Measurements from ENCODE around the gene EEF1E1.

The EEF1E1 gene

DNA sequence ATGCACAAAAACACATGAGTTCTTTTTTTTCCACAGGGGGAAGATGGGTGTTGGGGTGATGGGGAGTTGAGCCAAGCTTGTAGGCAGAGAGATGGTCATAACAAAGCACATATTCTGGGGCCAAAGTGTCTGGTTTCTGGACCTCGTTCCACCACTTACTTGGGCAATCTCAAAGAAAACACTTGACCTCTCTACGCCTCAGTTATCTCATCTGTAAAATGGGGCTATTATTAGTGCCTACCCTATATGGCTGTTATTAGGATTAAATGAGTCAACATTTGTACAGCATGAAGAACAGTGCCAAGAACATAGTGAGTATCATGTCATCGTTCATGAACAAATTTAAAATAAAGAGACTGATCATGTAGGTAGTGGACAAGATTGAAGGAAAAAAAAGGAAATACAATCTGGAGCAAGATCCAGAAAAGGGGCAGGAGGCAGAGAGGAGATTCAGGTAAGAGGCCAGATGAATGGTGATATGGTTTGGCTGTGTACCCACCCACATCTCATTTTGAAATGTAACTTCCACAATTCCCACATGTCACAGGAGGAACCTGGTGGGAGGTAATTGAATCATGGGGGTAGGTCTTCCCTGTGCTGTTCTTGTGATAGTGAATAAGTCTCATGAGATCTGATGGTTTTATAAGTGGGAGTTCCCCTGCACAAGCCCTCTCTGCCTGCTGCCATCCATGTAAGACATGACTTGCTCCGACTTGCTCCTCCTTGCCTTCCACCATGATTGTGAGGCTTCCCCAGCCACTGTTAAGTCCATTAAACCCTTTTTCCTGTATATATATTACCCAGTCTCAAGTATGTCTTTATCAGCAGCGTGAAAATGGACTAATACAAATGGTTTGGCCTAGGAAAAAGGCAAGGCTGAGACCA lies 14.2 kb downstream of the EEF1E1 start:
- no peak for DNase-seq

DNA sequence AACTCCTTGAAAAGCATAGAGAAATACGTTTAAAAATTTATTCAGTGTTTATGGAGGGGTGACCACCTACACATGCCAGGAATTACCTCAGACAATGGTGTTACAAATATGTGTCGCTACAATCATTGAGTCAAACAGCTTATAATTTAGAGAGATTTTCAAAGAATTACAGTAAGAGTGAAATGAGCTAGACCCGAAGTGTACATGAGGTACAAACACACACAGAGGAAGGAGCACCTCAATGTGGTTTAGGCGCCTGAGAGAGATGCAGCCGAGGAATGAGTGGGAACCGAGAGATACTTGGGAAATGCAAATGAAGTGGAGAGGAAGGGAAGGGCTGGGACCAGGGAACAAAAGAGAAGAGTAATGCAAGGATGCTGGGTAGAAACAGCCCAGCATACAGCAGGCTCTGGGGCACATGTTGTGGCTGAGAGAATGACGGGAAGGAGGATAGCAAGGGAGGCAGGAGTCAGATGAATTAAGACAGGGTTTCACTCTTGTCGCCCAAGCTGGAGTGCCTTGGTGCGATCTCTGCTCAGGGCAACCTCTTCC lies 15.5 kb downstream of the EEF1E1 start:
- no peak for DNase-seq

DNA sequence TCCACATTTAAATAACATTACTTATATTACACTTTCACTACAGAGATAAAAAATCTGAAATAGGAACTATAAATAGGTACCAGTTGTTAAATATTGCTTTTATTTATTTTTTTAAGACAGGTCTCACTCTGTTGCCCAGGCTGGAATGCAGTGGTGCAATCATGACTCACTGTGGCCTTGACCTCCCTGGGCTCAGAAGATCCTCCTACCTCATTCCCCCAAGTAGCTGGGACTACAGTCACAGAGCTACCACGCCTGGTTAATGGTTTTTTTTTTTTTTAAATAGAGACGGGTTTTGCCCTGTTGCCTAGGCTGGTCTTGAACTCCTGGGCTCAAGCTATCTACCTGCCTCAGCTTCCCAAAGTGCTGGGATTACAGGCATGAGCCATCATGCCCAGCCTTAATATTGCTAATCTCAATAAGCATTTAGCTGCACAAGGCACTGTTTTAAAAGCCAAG lies 17.3 kb downstream of the EEF1E1 start:
- DNase-seq: peak; percentile 94

DNA sequence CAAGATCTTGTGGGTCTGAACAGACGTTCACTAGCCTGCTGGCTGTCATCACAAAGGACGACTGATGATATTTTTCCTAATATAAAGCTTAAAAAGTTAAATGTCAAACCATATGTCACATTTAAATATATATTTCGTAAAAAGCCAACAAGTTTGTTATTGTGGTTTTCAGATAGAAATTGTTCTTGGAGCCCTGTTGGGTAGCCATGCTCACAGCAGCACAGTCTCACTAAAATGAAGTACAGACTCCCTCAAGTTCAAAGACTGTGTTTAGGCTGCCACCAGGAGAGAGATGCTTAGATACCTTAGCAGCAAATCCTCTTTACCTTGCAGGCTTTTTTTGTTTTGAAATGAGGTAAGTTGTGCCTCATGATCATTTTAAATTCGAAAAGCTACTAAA lies 17.8 kb downstream of the EEF1E1 start:
- DNase-seq: peak; percentile 68

DNA sequence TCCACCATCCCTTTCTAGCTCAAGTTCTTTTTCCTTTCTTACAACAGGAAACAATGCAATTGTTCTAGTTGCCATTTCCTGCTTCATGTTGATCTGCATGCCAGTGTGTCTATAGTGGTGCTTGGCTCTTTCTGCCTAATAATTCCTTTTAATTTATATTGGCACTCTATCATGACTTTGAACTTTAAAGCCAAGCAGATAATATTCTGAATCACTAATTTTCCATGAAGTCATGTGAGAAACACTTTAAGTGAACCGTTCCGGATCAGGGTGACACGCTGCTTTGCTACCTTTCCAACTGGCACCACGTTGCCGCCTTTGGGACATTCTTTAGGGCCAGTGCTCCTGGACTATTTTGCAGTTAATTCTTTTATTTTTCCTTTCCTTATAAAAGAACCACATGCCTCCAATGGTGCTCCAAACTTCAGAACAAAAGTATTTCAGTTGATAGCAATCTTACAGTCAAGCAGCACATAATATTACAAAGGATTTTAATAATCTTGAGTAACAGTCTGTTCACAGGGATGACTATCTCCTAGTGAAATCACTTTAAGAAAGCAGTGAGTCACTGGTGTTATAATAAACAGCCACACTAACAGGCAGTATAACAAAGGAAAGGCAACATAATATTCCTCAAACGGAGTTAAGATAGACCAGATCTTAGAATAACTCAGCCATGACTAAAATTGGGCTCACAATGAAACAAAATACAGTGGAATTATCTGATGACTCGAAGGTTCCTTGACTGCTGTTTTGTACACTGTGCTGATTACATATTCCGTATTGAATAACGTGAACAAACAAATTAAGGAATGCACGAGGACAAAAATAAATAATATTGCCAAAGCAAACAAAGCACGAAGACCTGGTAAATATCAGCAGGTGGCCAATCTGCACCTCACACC lies 19.1 kb downstream of the EEF1E1 start:
- DNase-seq: peak; percentile 89

DNA sequence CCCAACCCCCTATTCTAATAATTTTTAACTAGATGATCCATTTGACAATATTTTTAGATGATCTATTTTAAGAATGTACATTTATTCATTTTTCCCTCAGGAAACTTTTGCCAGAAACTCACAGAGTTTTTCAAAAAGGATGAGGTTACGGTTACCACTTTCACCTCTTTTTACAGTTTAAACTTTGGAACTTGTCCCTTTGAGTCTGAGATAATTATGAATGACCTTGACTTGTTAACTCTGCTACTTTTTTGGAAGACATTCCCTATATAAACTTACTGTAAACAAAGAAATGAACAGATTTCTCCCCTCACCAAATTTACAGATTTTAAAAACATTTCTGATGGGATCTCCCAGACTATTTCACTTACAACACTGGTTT lies 19.8 kb downstream of the EEF1E1 start:
- no peak for DNase-seq

DNA sequence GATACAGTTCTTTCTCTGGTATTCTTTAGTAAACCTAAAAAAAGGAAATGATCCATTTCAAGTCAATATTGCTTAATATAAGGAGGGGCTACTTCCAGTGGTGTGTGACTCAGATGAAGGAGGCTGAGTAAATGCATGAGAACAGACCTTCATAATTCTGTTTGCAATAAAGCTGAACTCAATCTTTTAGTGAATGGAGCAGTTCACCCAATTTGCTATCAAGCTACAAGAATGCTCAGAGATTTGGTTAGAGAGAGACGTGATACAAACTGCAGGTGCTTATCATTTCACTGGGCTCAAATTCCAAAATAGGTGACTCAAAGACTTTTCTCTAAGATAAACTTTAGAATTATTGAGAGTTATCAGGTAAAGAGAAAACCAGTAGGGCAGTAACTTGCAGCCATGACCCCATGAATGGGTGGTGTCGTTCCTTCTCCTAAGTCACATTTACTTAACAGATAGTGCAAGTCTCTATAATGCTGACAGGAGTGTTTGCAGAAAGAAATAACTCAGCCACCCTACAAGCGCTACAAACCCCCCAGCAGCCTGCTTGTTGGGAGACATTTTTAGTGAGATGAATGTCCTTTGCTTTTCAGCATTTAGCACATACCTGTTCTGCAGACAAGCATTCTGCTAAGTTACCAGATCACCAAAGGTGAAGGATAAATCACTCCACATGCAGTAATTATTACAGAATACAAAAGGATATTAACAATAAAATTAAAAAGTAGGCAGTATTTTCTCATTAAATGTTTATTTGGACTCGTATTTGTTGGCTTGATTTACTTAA lies 21.8 kb downstream of the EEF1E1 start:
- DNase-seq: peak; percentile 71

DNA sequence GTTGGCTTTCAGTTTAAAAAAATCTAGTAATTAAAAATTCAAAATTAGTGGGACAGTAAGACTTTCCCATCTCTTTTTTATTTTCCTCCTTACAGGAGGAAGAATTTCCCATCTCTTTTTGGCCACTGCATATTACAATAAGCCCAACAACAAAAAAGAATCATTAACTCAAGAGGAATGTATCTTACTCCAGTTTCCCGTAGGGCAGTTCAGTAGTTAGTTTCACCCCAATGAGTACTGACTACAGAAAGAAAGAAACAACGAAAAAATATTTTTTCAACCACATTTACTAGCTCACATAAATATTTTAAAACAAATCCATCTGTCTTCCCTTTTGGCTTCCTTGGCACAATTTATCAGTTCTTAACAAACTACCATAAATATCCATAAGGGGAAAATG lies 23.2 kb downstream of the EEF1E1 start:
- DNase-seq: no peak

DNA sequence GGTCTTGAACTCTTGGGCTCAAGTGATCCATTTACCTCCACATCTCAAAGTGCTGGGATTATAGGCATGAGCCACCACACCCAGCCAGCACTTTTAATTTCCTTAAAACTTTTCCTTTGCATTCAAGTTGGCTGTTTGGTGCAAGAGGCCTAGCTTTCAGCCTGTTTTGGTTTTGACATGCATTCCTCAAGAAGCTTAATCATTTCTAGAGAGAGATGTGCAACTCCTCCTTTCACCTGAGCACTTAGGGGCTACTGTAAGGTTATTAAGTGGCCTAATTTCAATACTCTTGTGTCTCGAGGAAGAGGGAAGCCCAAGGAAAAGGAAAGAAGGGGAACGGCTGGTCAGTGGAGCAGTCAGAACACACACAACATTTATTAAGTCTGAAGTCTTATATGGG lies 24.4 kb downstream of the EEF1E1 start:
- no peak for DNase-seq

DNA sequence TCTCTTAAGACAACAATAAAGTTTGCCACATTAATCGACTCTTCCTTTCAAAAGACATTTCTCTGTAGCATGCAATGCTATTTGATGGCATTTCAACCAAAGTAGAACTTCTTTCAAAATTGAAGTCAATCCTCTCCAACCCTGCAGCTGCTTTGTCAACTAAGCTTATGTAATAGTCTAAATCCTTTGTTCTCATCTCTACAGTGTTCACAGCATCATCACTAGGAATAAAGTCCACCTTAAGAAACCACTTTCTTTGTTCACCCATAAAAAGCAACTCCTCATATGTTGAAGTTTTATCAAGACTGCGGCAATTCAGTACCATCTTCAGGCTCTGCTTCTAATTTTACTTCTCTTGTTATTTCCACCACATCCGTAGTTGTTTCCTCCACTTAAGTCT lies 26.6 kb downstream of the EEF1E1 start:
- no peak for DNase-seq

DNA sequence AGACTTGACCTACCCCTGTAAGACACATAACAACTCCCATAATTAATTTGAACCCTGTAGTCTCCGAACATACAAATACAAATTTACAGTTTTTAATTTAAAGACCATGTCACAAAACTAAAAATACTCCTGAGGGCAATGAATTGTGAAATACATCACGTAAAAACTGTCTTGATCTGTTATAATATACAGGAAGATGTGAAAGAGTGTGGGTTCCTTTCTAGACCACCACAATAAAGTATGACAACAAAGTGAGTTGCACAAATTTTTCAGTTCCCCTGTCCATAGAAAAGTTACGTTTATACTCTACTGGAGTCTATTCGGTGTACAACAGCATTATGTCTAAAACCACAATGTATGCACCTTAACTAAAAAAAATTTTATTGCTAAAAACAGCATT lies 27.2 kb downstream of the EEF1E1 start:
- no peak for DNase-seq

DNA sequence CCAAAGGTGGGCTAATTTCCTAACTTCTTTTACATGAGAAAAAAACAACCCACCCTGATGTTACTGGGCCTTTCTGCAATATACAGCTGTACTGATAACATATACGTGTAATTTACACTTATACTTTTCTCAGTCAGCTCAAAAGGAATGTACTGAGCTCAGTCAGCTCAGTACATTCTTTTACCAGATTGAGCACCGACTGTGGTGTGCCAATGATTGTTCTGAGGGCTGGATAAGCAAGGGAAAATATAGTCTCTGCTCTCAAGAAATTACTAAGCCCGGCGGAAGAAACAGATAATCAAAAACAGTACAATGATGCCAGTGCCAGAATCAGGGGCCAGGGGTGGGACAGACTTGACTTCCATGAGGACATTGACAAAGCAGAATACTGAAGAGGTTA lies 28.1 kb downstream of the EEF1E1 start:
- peak; percentile 24 for DNase-seq

DNA sequence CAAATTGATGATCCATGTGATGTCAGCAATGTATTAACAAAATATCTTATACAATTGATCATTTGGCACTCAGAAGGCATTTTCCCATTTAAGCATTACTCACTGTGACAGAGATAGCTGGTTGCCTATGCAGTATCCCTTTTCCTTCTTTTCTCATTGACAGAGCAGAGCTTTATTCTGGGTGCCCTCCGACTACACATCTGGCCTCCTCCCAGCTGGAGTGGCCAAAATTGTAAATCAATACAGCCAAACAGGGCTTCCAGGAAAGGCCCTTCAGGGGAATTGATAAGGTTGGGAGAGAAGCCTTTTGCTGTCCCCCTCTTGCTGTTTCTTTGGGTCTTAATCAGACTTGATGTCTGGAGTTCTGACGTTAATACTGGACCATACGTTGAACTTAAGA lies 28.6 kb downstream of the EEF1E1 start:
- no peak for DNase-seq

DNA sequence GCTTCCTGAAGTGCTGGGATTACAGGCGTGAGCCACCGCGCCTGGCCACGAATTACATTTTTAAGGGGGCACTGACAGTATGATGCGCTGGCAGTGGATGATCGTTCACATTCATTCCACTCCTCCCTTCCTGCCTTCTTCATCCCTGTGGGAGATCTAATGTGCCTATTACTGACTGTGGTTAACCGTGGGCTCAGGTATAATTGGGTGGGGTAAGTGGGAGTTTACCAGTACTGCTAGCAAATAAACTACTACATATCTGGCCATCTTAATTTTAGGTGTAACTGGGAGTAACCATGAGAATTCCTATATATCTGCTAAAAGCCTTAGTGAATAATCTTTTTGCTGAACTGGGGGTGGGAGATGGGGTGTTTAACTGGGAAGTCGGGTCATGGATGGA lies 31.6 kb downstream of the EEF1E1 start:
- DNase-seq: no peak

DNA sequence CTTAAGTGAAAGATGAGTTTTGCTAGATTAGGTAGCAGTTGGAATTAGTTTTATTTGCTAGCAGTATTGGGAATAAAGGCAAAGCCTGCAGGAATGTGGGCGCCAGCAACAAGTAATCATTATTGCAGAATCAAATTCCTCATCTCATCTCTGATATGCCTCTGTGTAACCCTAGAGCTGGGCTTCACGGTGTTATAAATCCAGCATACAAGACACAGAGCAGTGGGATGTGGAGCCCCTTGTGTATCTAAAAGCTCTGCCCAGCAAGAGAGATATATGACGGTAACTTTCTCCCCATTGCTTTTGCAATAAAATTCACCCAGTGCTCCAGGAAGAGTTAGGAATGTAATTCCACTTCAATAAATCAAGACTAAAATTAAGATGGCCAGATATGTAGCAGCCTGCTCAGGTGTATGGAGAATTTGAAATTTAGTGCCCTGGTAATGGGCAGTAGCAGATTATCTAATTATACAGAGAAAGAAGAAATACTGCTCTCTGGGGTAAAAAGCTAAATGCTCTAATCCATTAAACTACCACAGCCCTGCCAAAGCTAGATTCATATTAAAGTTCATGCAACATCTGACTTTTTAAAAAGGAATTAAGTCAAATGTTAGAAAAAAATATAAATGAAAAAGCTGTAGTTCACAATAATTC lies 32.6 kb downstream of the EEF1E1 start:
- DNase-seq: no peak

DNA sequence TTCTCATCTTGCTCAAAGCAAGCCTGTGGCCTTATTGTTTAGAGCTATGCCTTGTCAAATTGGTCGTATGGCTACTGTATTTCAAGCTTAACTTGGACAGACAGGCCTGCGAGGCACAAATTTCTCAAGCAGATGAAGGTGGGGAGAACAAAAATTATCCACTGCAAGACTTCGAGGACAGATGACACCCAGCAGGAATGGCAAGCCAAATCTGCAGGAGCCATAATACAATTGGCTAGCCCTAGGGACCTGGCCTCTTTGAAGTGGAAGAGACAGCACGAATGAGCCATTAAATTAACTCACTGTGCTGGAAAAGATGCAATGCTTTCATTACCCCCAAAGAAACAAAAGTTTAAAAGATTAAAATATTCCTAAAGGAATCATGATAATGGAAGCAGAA lies 33.2 kb downstream of the EEF1E1 start:
- DNase-seq: no peak

DNA sequence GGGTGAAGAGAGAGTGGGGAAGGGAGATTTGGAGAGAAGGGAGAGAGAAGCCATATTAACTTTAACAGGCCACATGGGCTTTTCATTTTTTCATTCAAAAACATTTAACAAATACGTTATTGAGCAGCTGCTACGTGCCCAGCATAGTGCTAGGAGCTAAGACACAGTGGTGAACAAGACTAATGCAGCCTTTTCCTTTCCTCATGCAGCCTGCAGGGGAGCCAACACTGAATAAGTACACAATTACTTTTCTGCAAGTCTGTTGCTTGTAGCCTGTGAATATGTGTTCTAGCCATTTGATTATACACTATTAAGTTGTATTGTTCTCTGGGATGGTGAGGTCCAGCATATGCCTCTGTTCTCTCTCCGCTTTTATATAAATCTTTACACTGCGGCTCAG lies 36.2 kb downstream of the EEF1E1 start:
- DNase-seq: no peak

DNA sequence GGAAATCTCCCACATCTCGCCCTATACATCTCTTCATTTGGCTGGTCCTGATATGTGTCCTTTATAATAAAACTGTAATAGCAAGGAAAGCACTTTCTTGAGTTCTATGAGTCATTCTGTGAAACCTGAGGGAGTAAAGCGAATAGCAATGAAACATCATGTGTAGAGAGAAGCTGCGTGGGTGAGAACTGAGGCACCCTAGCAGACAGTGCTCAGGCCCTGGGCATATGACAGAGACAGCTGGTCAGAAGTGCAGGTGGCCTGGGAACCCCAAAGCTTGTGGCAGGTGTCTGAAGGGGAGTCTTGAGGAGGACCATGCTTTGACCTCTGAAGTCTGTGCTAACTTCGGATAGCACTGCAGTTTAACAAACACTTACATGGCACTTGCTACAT lies 36.8 kb downstream of the EEF1E1 start:
- DNase-seq: no peak

DNA sequence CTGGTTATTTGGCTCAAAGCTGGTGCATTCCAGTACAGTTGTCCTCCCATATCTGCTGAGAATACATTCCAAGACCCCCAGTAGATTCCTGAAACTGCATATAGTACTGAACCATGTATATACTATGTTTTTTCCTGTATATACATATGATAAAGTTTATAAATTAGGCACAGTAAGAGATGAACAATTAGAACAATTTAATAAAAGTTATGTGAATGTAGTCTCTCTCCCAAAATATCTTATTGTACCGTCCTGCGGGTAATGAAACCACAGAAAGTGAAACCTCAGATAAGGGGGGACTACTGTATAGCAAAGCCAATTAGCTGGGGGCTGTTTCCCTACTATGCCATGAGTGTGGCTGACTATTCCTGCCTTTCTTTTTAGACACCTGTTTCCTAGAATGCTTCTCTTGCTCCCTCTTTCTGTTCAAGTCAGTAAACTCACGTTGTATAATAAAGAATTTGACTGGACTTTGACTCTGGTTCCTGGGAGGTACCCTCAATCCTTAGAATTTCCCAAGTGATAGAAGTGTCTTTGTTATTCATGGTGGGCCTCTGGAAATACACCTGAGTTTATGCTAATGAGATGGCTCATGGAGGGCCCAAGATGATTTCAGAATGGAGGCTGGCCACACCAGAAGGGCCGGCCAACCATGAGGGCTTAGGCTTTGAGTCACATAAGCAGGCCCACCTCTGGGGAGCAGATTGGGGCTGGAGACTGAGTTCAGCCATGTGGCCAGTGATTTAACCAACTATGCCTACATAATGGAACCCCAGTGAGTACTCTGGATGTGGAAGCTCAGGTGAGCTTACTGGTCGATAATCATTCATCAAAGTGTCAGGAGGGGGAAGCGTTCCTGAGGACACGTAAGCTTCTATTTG lies 37.5 kb downstream of the EEF1E1 start:
- no peak for DNase-seq

DNA sequence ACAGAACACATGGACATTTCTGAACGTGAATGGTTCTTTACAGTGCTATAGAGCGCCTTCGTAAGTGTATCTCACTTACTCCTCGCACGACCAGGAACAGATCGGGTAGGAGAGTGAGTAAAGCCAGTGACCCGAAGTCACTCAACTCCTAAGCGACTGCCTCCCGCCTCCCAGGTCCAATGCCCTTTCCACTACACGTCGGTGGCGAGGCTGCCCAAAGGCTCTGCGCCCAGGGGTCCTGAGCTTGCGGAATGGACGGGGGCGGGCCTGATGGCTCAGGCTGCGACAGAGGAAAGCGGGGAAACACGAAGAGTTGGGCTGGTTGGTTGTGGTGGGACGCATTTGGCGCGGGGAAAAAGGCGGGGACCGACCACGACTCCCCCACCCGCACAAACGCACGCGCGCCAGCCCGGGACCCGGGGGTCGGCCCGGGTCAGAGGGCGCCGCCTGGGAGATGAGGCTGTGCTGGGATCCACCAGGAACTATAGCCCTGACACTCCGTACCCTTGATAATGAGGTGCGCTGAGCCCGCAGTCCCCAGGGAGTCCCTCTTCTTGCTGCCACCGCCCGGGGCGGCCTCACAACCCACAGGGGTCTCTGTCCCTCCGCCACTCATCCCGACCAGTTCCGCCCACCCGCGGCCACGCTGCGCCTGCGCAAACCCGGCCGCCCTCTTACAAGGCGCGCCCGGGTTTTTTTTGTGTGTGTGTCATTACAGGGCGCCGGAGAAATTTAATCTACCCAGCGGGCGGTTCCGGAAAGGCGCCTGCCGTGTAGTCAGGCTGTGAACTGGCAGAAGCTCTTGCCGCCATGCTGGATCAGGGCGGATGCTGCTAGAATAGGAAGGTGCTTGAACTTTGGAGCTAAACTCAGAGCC lies 38.3 kb downstream of the EEF1E1 start, which contains the start of gene BLOC1S5:
BLOC1S5 (minus strand) TSS at position 629 of the 877 bp plus-strand sequence; CDS start at position 616, 13 bp downstream.
- peak; percentile 97 for DNase-seq

Data from fibroblast of skin of right biceps (primary cell).